Glutamatergic neuron (in vitro differentiated cells): ENCODE results near the gene DGKZ. TPM values are rescaled to one million over a fixed set of nuclear protein-coding genes. Genes with fewer than 3 reads are reported as not detected.

Experiments
- DNase-seq: peaks from one replicate; pipeline ENCODE4 v3.0.0; 2022
- H3K27ac Mint-ChIP-seq: one replicate; pipeline ENCODE4 v1.8.0; 2020; ENCODE audit warnings: mild to moderate bottlenecking, mixed read lengths, inconsistent platforms; ENCODE audit not compliant: unreplicated experiment
- H3K27me3 Mint-ChIP-seq: one replicate; pipeline ENCODE4 v1.8.0; 2020; ENCODE audit warnings: mild to moderate bottlenecking, moderate library complexity, mixed read lengths, inconsistent platforms; ENCODE audit not compliant: unreplicated experiment
- H3K36me3 Mint-ChIP-seq: one replicate; pipeline ENCODE4 v1.8.0; 2020; ENCODE audit warnings: mild to moderate bottlenecking, mixed read lengths, inconsistent platforms; ENCODE audit not compliant: unreplicated experiment
- H3K4me1 Mint-ChIP-seq: one replicate; pipeline ENCODE4 v1.8.0; 2020; ENCODE audit warnings: mild to moderate bottlenecking, low read depth, mixed read lengths, inconsistent platforms; ENCODE audit not compliant: unreplicated experiment
- H3K4me3 Mint-ChIP-seq: one replicate; pipeline ENCODE4 v1.8.0; 2020; ENCODE audit warnings: mild to moderate bottlenecking, mixed read lengths, inconsistent platforms; ENCODE audit not compliant: unreplicated experiment
- H3K9me3 Mint-ChIP-seq: one replicate; pipeline ENCODE4 v1.8.0; 2020; ENCODE audit warnings: mild to moderate bottlenecking, moderate library complexity, mixed read lengths, inconsistent platforms; ENCODE audit not compliant: unreplicated experiment
- CTCF ChIP-seq: fragments of 200-600 bp; sonication (generic); IDR thresholded peaks from one replicate; pipeline ENCODE4 v1.5.0; 2021; ENCODE audit not compliant: partially characterized antibody, unreplicated experiment
- total RNA-seq: library from RNA; stranded (reverse); fragmentation: NEBNext Ultra II Directional; extraction: Animal tissue kit (Norgen Biotek cat#: 25700); gene quantifications from one replicate; pipeline ENCODE4 v1.2.1, GENCODE V29; 2021; ENCODE audit not compliant: unreplicated experiment

Gene DGKZ
- total RNA-seq, 1 donor from 2014 or later, result 60.9 TPM

- H3K36me3 Mint-ChIP-seq, result no peaks in the 10 kb centered on the region
- peaks cover 11% of the 10 kb centered on the region for H3K27me3 Mint-ChIP-seq
- peaks cover 4% of the 10 kb centered on the region for H3K9me3 Mint-ChIP-seq
- no peak for TF ChIP-seq CTCF
- H3K27ac Mint-ChIP-seq, result peak overlapping the region; percentile 43
- peak overlapping the region; percentile 66 for H3K4me3 Mint-ChIP-seq
- DNase-seq, result peak; percentile 51
- peaks cover 32% of the 10 kb centered on the region for H3K4me1 Mint-ChIP-seq
Measured at GRCh38 chr11:46338988-46339666, 8.1 kb upstream of the DGKZ start.

DNA sequence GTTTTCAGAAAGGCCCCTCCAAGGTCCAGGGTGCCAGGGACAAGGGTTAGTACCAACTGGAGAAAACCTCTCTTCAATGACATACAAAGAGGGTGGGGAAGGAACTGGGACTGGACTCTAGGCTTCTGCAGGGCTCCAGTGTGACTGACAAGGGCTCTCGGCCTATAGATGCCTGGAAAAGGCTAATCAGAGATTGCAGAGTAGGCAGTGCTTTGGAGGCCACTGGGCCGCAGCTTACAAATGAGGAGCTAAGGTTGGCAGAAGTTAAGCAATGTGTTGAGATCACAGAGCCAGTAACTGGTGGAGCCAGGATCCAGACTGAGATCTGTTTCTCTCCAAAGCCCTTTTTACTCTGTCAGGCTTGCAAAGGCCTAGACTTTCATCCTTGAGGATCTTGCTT, 7.4 kb upstream of the DGKZ start:
- peak overlapping the region; percentile 66 for H3K4me3 Mint-ChIP-seq
- H3K27me3 Mint-ChIP-seq, result peaks cover 13% of the 10 kb centered on the region
- H3K36me3 Mint-ChIP-seq, result no peaks in the 10 kb centered on the region
- peaks cover 34% of the 10 kb centered on the region for H3K4me1 Mint-ChIP-seq
- no peak for TF ChIP-seq CTCF
- DNase-seq, result no peak
- peak overlapping the region; percentile 17 for H3K27ac Mint-ChIP-seq
- H3K9me3 Mint-ChIP-seq, result peaks cover 1% of the 10 kb centered on the region

GRCh38 chr11:46341454-46341853, 5.8 kb upstream of the DGKZ start:
- Mint-ChIP-seq H3K27me3 (peaks cover 11% of the 10 kb centered on the region), H3K36me3 (peaks cover 1% of the 10 kb centered on the region), H3K4me3 (no peak overlapping the region), H3K27ac (peak overlapping the region; percentile 11), H3K4me1 (peaks cover 33% of the 10 kb centered on the region), H3K9me3 (no peaks in the 10 kb centered on the region)
- TF ChIP-seq CTCF, result no peak
- no peak for DNase-seq

- Mint-ChIP-seq H3K27ac (no peak overlapping the region), H3K9me3 (peaks cover 4% of the 10 kb centered on the region), H3K36me3 (peaks cover 6% of the 10 kb centered on the region), H3K4me3 (no peak overlapping the region), H3K27me3 (peaks cover 14% of the 10 kb centered on the region), H3K4me1 (peaks cover 35% of the 10 kb centered on the region)
- no peak for TF ChIP-seq CTCF
- no peak for DNase-seq
Measured at GRCh38 chr11:46342239-46342638, 5.0 kb upstream of the DGKZ start.

DNA sequence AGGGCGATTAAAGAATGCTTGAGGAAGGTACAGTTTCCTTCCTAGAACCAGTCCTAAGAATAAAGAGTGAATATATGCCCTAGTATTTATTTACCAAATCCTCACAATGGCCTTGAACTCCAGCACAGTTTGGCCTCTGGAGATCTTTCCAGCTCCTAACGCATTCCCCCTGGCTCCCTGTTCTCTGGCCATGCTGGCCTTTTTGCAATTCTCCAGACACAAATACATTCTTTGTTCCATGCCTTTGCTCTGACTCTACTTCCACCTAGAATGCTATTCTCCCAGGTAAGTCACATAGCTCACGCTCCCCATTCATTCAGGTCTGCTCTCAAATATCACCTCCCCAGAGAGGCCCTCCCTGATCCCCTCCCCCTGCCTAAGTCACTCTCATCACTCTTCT, 3.7 kb upstream of the DGKZ start:
- no peak for TF ChIP-seq CTCF
- H3K9me3 Mint-ChIP-seq, result peaks cover 4% of the 10 kb centered on the region
- H3K27ac Mint-ChIP-seq, result peak overlapping the region; percentile 14

More for the DNA sequence above, 3.7 kb upstream of the DGKZ start:
- peaks cover 36% of the 10 kb centered on the region for H3K4me1 Mint-ChIP-seq
- peaks cover 6% of the 10 kb centered on the region for H3K36me3 Mint-ChIP-seq
- no peak overlapping the region for H3K4me3 Mint-ChIP-seq
- DNase-seq, result no peak
- peaks cover 14% of the 10 kb centered on the region for H3K27me3 Mint-ChIP-seq
